PC-9 (cell line): Measurements from ENCODE around the gene KCNJ11. TPM values are rescaled to one million over a fixed set of nuclear protein-coding genes. Genes with fewer than 3 reads are reported as not detected.
"Not testable (repeated sequence)": the region's sequence is repeated elsewhere in the genome, so short reads cannot be mapped to it uniquely, and the experiment has no call there.

Experiments used
- BruUV-seq: library from RNA; stranded (reverse); fragments of 400-500 nt; replicated peaks from 2 replicates; lab custom pipeline; 2021; lab: Mats Ljungman, UMichigan
- CTCF ChIA-PET: fragments of 300-600 bp; sonication (Branson Sonifier 250); formaldehyde crosslinking; loops from one replicate; lab custom pipeline; 2022; ENCODE audit warnings: antibody characterized with exemption; lab: Charles Lee
- POLR2A ChIA-PET: fragments of 300-600 bp; sonication (Branson Sonifier 250); formaldehyde crosslinking; loops from one replicate; lab custom pipeline; 2022; ENCODE audit warnings: antibody characterized with exemption; ENCODE audit not compliant: unreplicated experiment; lab: Charles Lee
- DNase-seq, 2 experiments: peaks; one replicate each; pipeline versions ENCODE4 v3.0.0 to v3.0.0-alpha.2; 2015 to 2022; ENCODE audit warnings: mixed read lengths in 1 of 2
- H2AFZ ChIP-seq: fragments of 200-600 bp; sonication (generic); 2 replicates; pipeline ENCODE4 v1.8.1; 2017; ENCODE audit warnings: antibody characterized with exemption
- H3F3A ChIP-seq: fragments of 200-600 bp; sonication (generic); 2 replicates; pipeline ENCODE4 v1.8.1; 2017; ENCODE audit warnings: antibody characterized with exemption, mild to moderate bottlenecking, low read depth; ENCODE audit not compliant: insufficient read depth
- H3K27ac ChIP-seq: fragments of 200-600 bp; sonication (generic); 2 replicates; pipeline ENCODE4 v1.6.1; 2016; ENCODE audit warnings: mixed run types
- H3K27me3 ChIP-seq: fragments of 200-600 bp; sonication (generic); 2 replicates; pipeline ENCODE4 v1.6.1; 2016; ENCODE audit warnings: low read depth, mixed run types; ENCODE audit not compliant: insufficient read depth
- H3K36me3 ChIP-seq: fragments of 200-600 bp; sonication (generic); 2 replicates; pipeline ENCODE4 v1.6.1; 2016; ENCODE audit warnings: low read depth, mixed run types
- H3K4me1 ChIP-seq: fragments of 200-600 bp; sonication (generic); replicated peaks from 2 replicates; pipeline ENCODE4 v1.6.1; 2016; ENCODE audit warnings: mixed run types; ENCODE audit not compliant: insufficient read depth
- H3K4me2 ChIP-seq: fragments of 200-600 bp; sonication (generic); 2 replicates; pipeline ENCODE4 v1.6.1; 2017; ENCODE audit warnings: mixed run types
- H3K4me3 ChIP-seq: fragments of 200-600 bp; sonication (generic); 2 replicates; pipeline ENCODE4 v1.6.1; 2016; ENCODE audit warnings: mixed run types
- H3K79me2 ChIP-seq: fragments of 200-600 bp; sonication (generic); 2 replicates; pipeline ENCODE4 v1.6.1; 2017; ENCODE audit warnings: low read depth, mixed run types
- H3K9me2 ChIP-seq: fragments of 200-600 bp; sonication (generic); 2 replicates; pipeline ENCODE4 v1.8.1; 2017; ENCODE audit warnings: mild to moderate bottlenecking; ENCODE audit not compliant: insufficient read depth
- H3K9me3 ChIP-seq: fragments of 200-600 bp; sonication (generic); 2 replicates; pipeline ENCODE4 v1.8.1; 2016; ENCODE audit warnings: low read depth; ENCODE audit not compliant: insufficient read depth
- H4K20me1 ChIP-seq: fragments of 200-600 bp; sonication (generic); 2 replicates; pipeline ENCODE4 v1.8.1; 2017; ENCODE audit not compliant: insufficient read depth
- EZH2 ChIP-seq: fragments of 200-600 bp; sonication (generic); IDR thresholded peaks from 2 replicates; pipeline ENCODE4 v1.8.0; 2017; ENCODE audit warnings: antibody characterized with exemption, low read depth
- intact Hi-C: fragments of 100-400 bp; cut with micrococcal nuclease; formaldehyde crosslinking; loops from one replicate; pipeline ENCODE4 v1.10.0; 2022; ENCODE audit not compliant: unreplicated experiment
- total RNA-seq: library from RNA; stranded (reverse); gene quantifications from 2 replicates; pipeline ENCODE4 v1.2.3, GENCODE V29; 2021
- TF ChIP-seq, protein P1 (sequence below): fragments of 200-600 bp; sonication (generic); conservative IDR thresholded peaks from 2 replicates; pipeline ENCODE4 v1.6.1; 2017; ENCODE audit warnings: mixed run types, antibody characterized with exemption, mild to moderate bottlenecking, moderate library complexity

The KCNJ11 gene
- total RNA-seq, 1 experiment from 2014 or later: 0.26 TPM

- ChIA-PET POLR2A (no interaction called here), CTCF (no interaction called here)
- no peak for DNase-seq
- BruUV-seq: no TSS peak
- no peak overlapping the region for H3K4me3 ChIP-seq
- no peaks in the 10 kb centered on the region for H3K36me3 ChIP-seq
- intact Hi-C loops: no loop called here
- no peak overlapping the region for H2AFZ ChIP-seq
- H3K4me2 ChIP-seq: no peak overlapping the region
- H3K27me3 ChIP-seq: peaks cover 80% of the 10 kb centered on the region
- H3K4me1 ChIP-seq: no peaks in the 10 kb centered on the region
- H3F3A ChIP-seq: no peaks in the 10 kb centered on the region
- H3K9me2 ChIP-seq: no peaks in the 10 kb centered on the region
- no peaks in the 10 kb centered on the region for H3K79me2 ChIP-seq
- TF ChIP-seq EZH2: no peak
- TF ChIP-seq, protein P1, sequence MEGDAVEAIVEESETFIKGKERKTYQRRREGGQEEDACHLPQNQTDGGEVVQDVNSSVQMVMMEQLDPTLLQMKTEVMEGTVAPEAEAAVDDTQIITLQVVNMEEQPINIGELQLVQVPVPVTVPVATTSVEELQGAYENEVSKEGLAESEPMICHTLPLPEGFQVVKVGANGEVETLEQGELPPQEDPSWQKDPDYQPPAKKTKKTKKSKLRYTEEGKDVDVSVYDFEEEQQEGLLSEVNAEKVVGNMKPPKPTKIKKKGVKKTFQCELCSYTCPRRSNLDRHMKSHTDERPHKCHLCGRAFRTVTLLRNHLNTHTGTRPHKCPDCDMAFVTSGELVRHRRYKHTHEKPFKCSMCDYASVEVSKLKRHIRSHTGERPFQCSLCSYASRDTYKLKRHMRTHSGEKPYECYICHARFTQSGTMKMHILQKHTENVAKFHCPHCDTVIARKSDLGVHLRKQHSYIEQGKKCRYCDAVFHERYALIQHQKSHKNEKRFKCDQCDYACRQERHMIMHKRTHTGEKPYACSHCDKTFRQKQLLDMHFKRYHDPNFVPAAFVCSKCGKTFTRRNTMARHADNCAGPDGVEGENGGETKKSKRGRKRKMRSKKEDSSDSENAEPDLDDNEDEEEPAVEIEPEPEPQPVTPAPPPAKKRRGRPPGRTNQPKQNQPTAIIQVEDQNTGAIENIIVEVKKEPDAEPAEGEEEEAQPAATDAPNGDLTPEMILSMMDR: no peak
- no peaks in the 10 kb centered on the region for H4K20me1 ChIP-seq
- H3K27ac ChIP-seq: no peak overlapping the region
- H3K9me3 ChIP-seq: no peaks in the 10 kb centered on the region
Measured at GRCh38 chr11:17428925-17429324, 40.5 kb upstream of the KCNJ11 start.

DNA sequence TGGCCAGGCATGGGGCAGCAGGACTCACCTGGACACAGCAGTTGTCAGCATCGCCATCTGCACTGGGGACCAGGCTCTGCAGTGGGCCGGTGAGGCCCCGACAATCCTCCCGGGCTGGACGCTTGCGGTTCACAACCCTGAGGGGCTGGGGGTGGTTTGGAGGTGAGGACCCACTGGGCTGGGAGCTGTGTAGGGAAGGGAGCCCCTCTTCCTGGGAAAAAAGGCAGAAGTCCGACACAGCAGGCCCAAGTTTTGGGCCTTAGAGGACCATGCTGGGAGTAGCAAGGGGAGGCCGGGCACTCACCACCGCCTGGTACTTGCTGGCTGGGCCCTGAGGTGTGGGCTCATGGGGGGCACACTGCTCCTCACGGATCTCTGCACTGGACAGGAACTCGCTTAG lies 39.8 kb upstream of the KCNJ11 start:
- no peak for DNase-seq
- H3K4me2 ChIP-seq: no peak overlapping the region
- no peaks in the 10 kb centered on the region for H4K20me1 ChIP-seq
- H2AFZ ChIP-seq: no peak overlapping the region
- intact Hi-C loops: no loop called here
- no peaks in the 10 kb centered on the region for H3K9me3 ChIP-seq
- H3K27me3 ChIP-seq: peaks cover 79% of the 10 kb centered on the region
- no peaks in the 10 kb centered on the region for H3K79me2 ChIP-seq
- no peaks in the 10 kb centered on the region for H3F3A ChIP-seq
- BruUV-seq: no TSS peak
- H3K4me3 ChIP-seq: no peak overlapping the region
- H3K36me3 ChIP-seq: no peaks in the 10 kb centered on the region
- CTCF ChIA-PET: no interaction called here
- no peak overlapping the region for H3K27ac ChIP-seq
- TF ChIP-seq EZH2: no peak
- TF ChIP-seq, protein P1: no peak
- POLR2A ChIA-PET: no interaction called here
- H3K9me2 ChIP-seq: no peaks in the 10 kb centered on the region
- H3K4me1 ChIP-seq: no peaks in the 10 kb centered on the region

GRCh38 chr11:17426233-17426632 lies 37.8 kb upstream of the KCNJ11 start:
- intact Hi-C loops, H3K79me2 ChIP-seq, BruUV-seq: not testable (repeated sequence)

More at GRCh38 chr11:17426233-17426632, 37.8 kb upstream of the KCNJ11 start:
- CTCF ChIA-PET, H3K9me3 ChIP-seq, H4K20me1 ChIP-seq, H3K4me3 ChIP-seq, H3K36me3 ChIP-seq, H3K4me2 ChIP-seq, H3K4me1 ChIP-seq, DNase-seq, H2AFZ ChIP-seq, H3F3A ChIP-seq, H3K9me2 ChIP-seq, H3K27ac ChIP-seq: not testable (repeated sequence)
- H3K27me3 ChIP-seq: peaks cover 79% of the 10 kb centered on the region
- POLR2A ChIA-PET: interaction anchor here (0.8 kb wide), 1 partner anchor 1525 kb away, joined by 3 read pairs; no protein-coding TSS in a partner anchor
